Measurements from ENCODE around the gene VPS37D.
"Not testable (repeated sequence)": the region's sequence is repeated elsewhere in the genome, so short reads cannot be mapped to it uniquely, and the experiment has no call there.

DNA sequence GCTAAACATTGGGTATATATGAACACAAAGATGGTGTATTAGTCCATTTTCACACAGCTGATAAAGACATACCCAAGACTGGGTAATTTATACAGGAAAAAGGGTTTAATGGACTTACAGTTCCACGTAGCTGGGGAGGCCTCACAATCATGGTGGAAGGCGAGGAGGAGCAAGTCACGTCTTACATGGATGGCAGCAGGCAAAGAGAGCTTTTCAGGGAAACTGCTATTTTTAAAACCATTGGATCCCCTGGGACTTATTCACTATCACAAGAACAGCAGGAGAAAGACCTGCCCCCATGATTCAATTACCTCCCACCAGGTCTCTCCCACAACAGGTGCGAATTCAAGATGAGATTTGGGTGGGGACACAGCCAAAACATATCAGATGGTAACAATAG, 12.3 kb upstream of the VPS37D start:
- TF ChIP-seq, protein P1, sequence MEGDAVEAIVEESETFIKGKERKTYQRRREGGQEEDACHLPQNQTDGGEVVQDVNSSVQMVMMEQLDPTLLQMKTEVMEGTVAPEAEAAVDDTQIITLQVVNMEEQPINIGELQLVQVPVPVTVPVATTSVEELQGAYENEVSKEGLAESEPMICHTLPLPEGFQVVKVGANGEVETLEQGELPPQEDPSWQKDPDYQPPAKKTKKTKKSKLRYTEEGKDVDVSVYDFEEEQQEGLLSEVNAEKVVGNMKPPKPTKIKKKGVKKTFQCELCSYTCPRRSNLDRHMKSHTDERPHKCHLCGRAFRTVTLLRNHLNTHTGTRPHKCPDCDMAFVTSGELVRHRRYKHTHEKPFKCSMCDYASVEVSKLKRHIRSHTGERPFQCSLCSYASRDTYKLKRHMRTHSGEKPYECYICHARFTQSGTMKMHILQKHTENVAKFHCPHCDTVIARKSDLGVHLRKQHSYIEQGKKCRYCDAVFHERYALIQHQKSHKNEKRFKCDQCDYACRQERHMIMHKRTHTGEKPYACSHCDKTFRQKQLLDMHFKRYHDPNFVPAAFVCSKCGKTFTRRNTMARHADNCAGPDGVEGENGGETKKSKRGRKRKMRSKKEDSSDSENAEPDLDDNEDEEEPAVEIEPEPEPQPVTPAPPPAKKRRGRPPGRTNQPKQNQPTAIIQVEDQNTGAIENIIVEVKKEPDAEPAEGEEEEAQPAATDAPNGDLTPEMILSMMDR (IDR thresholded peaks at IDR 0.05): not testable (repeated sequence)
- TF ChIP-seq POLR2A (IDR thresholded peaks at IDR 0.05): not testable (repeated sequence)

Data from stomach (tissue), 4 donors.